GM18507 (cell line): ENCODE data around the gene PLEKHG7.
"Not testable (repeated sequence)": the region's sequence is repeated elsewhere in the genome, so short reads cannot be mapped to it uniquely, and the experiment has no call there.

Experiments used
- DNase-seq: peaks from one replicate; pipeline ENCODE4 v3.0.0; 2011; ENCODE audit warnings: low read depth; ENCODE audit not compliant: insufficient read length; ENCODE audit errors: extremely low spot score
- FAIRE-seq: peaks from 2 replicates; lab custom pipeline; 2011; peaks lifted over from hg19 to GRCh38; lab: Jason Lieb, UNC

The PLEKHG7 gene

DNA sequence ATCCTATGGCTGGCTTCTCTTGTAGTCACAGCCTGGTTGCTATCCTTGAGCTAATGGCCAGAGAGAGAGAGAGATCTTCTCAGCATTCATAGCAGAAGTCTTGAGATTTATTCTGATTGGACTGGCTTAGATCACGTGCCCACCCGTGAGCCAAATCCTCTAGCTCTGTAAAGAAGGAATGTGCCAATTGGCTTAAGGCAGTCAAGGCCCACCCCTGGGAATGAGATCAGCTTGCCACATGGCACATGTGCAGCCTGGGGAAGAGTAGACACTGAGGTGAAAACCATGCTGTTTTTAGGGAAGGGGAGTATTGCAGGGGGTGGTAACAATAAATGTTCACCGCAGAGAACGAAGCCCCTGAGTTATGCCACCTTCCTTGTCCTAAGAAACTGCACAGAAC is 36.3 kb downstream of the PLEKHG7 start:
- FAIRE-seq (no peak), DNase-seq (no peak)

DNA sequence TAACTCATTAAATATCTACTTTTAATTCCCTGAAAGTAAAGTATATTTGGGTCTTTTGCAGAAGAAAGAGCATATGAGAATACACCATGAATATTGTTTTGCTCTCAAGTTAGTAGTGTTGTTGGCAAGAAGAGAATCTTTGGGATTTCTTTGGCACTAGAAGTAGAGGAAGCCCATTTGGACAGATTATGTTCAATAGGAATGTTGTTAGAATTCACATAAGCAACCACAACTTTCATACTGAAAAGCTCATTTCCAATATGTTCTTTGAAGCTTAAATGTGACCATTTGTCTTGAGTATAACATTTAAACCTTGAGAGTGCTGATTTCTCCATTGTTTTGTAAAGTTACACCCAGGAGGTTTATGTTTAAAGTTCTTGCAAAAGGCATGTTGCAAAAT is 37.6 kb downstream of the PLEKHG7 start:
- FAIRE-seq (no peak), DNase-seq (no peak)

DNA sequence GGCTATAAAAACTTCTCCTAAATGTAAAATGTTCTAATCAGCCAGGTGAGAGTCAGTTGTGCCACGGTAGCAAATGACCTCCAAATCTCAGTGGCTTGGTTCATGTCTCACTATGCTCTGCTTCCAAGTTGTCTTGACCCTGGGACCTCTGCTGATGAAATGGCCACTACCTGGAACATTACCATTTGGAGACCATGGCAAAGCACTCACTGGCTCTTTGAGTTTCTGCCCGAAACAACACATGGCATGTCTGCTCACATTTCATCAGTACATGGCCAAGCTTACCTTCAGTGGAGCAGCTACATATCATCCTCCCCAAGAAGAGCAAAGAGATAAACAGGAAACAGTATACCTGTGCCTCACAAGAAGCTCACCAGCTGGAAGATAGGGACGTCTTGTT is 40.2 kb downstream of the PLEKHG7 start:
- DNase-seq (no peak), FAIRE-seq (no peak)

DNA sequence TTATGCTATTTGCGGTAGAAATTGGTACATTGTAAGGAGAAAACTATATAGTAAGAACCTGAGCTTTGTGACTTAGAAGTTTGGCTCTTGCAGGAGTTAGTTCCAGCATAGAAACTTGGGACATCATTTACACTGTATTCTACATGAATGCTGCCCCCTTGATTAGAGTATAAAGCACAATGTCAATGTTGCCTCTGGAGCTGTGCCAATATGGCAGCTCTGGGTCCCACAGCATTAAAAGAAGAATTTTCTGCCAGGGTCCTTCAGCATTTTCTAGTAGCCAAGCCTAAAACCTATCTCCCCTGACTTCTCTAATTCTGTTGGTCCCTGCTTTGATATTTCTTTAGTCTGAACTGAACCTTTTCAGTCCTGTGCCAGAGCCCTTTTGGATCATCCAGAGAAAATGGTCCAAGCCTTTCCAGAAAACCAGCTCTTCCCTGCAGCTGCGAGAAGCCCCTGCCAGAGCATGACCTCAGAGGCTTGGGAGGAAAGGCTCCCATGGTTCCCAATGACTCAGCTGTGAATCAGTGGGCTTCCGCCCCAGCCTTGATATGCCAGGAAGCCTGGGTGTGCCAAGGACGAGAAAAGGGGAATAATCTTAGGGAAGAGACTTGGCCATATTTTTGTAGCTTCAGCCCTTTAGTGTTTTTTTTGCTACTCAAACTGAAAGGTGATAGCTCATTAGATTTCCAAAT is 43.2 kb downstream of the PLEKHG7 start:
- no peak for FAIRE-seq
- no peak for DNase-seq

DNA sequence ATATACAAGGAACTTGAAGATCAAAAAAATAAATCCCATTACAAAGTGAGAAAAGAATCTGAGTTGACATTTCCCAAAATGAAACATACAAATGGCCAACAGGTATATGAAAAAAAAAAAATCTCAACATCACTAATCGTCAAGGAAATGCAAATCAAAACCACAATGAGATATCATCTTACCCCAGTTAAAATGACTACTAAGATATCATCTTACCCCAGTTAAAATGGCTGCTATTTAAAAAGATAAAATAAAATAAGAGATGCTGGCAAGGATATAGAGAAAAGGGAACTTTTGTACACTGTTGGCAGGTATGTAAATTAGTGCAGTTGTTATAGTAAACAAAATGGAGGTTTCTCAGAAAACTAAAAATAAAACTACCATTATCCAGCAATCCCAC is 44.4 kb downstream of the PLEKHG7 start:
- DNase-seq: no peak

DNA sequence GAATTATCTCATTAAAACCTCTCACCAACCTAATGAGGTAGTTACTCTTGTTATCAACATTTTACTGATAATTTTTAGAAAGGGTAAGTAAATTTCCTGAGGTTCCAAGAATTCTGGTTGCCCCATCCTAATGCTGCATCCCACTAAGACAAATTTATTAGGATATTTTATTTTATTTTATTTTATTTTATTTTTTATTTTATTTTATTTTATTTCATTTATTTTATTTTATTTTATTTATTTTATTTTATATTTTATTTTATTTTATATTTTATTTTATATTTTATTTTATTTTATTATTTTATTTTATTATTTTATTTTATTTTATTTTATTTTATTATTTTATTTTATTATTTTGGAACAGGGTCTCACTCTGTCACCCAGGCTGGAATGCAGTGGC is 46.9 kb downstream of the PLEKHG7 start:
- DNase-seq, FAIRE-seq: not testable (repeated sequence)

More for the DNA sequence above, 44.4 kb downstream of the PLEKHG7 start:
- FAIRE-seq: no peak

DNA sequence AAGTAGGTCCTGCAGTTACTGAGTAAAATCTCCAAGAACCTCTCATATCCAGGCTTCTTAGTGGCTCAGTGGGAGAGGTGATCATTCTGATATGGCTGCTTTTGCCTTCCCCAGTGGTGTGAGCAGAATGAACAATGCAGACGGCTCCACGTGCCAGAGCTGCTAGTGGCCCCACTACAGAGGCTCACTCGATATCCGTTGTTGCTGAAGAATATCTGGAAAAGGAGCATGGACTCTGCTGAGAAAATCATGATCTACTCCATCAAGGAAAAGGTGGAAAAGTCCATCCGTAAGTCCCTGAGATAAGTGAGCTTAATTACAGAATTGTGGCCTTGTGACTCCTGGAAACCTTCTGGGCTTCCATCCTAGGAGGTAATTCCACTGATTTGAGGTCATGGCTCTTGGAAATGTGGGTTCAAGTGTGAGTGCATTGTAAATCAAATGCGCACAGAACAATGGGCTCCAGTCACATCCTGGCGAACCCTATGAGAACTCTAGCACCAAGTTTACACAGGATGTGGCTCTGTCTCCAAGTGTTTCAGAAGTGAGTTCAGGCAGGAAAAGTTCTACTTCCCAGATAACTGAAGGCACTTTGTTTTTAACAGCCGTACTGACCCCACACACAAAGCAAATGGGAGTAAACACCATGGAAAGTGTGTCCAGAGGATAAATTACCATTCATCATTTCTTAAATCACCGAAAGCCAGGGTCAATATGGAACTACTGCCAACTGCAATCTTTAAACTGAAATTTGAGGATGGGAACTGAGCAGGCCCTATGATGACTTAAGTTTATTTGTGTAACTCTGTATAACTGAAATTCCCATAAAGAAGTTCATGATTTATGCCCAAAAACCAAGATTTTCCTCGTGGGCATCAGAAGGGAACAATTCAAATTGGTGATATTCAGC is 51.4 kb downstream of the PLEKHG7 start:
- no peak for FAIRE-seq

DNA sequence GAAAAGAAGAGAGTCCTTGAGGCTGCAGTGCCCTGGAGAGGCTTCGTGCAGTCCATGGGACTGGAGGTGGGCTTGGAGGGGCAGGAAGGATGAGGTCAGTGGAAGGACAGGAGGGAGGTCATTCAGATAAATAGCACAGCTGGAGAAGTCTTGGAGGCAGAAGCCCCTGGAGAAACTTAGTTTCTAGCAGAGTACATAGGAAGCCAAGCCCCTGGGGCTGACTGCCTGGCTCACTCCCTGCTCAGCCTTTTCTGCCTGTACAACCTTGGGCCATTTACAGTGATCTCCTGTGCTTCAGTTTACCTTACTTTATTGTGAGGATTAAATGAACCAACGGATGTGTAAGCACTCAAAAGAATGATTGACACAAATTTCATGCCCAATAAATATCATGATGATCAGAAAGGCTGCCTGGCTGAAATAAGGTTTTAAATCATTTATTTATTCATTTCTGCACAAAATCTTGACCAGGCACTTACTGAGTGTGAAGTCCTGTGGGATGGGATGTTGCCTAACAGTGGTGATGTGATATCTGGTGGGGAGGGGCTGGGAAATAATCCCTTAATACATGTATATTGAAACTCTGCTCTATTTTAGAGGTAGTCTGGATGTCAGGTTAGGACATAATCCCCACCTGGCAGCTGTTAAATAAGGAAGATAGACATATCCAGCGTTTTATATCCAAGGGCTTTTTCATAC is 54.3 kb downstream of the PLEKHG7 start:
- FAIRE-seq: no peak
- no peak for DNase-seq

More for the DNA sequence above, 51.4 kb downstream of the PLEKHG7 start:
- no peak for DNase-seq

DNA sequence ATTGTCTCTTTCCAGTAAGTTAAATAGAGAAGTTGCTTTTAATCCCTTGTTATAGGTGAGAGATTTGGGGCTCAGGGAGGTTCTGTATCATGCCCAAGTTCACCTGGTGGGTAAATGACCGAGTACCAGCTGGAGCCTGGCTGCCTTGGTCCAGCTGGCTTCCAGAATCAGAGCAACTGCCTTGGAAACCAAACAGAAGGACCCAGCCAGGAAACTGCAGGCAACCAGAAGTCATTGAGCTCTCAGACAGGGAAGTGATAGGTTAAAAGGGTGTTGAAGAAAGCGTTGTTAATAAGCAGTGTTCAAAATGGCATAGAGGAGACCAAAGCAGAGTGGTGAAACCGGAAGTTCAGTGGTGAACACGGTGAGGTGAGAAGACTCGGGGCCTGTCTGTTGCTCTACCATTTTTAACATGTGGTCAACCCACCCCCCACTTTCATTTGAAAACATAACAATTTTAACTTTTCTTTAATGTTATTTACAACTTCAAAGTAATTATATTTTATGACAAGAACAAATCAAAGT is 54.9 kb downstream of the PLEKHG7 start:
- peak; percentile 57 for FAIRE-seq
- no peak for DNase-seq

DNA sequence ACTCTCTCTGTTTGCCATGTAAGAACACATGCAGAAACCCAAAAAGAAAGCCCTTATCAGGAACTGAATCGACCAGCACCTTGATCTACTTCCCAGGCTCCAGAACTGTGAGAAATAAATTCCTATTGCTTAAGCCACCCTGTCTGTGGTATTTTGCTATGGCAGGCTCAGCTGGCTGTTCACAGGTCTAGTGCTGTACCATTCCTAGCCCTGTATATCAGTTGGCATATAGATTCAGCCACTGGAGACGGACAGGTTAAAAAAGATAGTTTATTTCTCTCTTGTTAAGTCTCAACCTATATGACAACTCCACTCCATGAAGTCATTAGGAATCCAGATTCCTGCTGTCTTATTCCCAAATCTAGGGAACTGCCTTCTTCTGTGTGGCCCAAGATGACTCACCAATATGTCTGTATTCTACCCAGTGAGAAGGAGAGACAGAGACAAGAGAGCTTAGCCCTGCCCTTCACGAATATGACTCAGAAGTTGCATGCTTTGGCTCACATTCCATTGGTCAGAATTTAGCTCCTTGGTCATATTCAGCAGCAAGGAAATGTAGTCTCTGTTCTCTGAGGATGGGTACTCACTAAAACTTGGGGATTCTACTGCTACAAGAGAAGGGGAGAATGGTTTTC is 57.0 kb downstream of the PLEKHG7 start:
- no peak for FAIRE-seq
- no peak for DNase-seq

DNA sequence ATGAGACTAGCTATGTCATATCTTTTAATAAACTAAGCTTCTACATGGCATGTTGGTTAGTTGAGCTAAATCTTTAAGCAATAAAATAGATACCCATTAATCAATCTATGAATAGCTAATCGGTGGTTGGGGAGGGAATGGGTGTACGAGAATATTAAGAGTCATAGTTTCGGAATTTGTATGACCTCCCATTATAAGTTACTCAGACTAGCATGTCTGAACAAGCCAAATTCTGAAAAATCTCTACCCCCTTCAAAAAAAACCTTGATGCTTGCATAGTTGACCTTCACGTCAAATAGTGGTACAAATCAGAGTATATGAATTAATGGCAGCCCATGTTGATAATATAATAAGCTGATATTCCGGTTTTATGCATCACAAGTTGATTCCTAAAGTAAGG is 60.0 kb downstream of the PLEKHG7 start:
- FAIRE-seq (no peak), DNase-seq (no peak)

DNA sequence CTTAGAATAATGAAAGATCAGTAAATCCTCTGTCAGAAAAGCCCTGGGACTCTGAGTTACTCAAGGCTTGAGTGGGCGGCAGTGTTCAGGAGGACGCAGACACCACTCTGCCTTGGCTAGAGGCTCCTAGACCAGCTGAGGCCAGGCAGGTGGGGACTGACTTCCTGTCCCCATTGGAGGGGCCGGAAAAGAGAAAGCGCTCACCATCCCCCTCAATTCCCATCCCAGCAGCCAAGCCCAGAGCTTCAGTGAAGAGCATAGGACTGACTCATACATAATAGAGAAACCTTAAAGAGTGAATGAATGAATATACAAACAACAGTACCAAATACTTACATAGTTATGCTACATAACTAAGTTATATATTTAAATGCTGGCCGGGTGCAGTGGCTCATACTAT is 62.0 kb downstream of the PLEKHG7 start:
- DNase-seq (no peak), FAIRE-seq (no peak)

DNA sequence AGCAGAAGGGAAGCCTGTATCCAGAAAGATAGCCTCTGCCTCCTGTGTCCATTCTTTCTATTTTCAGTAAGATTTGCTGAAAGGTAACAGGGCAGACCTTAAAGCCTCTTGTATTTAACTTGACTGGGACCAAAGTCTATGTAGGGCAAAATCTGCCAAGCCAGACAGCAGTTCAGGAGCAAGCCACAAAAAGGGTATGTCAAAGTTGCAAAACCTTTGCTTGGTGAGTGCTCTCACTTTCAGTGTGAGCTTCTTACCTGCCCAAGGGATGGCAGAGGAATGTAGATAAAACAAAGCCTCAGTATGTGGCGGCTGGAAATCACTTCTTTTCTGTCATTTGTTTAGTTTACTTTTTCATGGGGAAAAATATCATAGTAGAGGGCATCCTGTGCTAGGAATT is 63.1 kb downstream of the PLEKHG7 start:
- FAIRE-seq: no peak

DNA sequence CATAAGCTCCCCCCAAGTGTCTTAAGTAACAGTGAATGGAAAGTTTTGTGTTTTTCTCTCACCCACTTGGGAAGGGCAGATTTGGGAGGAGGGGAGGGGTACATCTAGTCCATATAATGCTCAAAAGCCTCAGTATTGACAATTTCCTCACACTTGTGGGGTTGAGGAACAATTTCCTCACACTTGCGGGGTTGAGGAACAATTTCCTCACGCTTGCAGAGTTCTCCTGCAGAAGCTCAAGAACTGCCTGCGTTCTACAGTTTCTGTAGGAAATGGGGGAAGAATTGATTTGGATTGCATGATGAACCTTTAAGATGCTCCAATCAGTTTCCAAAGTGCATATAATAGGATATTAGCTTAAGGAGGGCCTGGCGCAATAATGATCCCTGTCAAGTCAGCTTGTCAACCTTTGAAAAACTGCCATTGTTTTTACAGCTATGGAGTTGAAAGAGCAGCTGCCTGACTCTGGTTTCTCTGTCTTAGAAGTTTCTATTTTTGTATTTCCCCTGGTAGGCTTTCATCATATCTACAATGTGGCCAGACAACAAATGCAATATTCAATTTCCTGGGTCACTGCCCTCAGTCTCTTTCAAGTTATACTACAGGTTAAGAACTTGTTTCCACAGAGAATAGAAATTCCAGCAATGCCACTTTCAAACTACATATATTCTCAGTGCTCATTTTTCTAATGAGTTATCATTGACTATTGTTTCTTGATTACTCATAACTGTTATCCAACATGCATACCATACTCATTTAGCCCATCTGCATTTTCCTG is 66.5 kb downstream of the PLEKHG7 start:
- peak; percentile 80 for FAIRE-seq
- DNase-seq: no peak

More for the DNA sequence above, 63.1 kb downstream of the PLEKHG7 start:
- no peak for DNase-seq

DNA sequence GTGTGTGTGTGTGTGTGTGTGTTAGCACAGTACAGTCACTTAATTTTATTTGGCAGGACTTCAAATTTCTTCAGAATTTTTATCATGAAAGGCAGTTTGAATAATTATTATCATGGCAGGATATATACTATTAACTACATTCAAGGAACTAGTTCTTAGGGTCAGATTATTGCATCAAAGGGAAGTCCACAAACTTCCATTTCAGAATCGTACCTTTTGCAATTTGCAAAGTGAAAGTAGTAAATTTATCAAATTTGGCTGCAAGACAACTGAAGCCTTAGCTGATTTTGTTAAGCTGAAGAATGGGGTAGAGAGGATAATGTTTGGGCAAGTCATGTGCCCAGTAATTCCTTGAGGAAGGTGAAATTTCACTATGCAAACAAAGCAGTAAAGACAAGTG is 68.2 kb downstream of the PLEKHG7 start:
- FAIRE-seq: no peak
- no peak for DNase-seq

DNA sequence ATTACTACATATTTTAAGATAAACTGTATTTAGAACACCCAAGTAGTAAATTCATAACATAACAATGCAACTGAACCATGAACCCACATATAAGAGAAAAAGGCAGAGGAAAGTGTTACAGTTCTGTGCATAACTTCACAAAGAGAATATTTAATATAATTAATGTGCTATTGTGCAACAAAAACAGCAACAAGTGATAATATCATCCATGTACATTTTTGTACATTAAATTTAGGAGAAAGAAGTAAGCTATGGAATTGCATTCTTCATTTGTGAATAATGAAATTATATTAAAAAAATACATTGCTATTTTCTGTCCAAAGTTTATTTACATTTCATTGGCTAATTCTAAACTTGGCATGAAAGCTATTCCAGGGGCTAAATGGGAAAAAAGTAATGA is 72.6 kb downstream of the PLEKHG7 start:
- DNase-seq: no peak
- FAIRE-seq: no peak

DNA sequence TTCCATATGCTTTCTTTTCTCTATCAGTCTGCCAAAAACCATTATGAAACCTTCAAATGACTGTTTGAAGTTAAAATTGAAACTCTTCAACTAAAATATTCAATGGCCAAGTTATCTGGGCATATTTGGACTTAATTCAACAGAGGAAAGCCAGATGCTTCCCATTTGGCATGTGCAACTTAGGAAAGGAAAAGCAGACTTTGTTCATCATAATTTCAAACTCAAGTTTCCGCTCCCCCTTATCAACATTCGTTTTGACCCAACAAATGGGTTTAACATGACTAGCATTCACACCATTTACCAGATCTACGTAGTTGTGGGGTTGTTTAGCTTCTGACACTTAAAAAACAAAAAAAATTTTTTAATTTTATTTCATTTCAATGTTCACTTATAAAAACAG is 75.7 kb downstream of the PLEKHG7 start:
- no peak for DNase-seq
- FAIRE-seq: no peak

DNA sequence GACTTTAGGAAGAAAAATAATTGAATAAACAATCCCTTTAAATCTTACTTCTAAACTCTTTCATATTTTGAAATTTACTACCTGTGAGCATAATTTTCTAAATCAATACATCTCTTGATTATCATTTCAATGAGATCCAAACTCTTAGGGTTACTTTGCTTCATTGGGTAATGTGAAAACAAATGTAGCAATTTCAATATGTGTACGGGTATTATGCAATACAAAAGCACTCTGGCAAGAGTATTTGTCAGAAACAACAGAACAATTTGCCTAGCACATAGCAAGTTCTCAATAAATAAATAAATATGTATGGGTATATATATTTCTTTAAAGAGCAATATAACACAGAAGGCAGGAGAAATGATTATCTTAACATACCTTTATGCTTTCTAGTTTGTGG is 77.1 kb downstream of the PLEKHG7 start:
- FAIRE-seq (no peak), DNase-seq (no peak)

DNA sequence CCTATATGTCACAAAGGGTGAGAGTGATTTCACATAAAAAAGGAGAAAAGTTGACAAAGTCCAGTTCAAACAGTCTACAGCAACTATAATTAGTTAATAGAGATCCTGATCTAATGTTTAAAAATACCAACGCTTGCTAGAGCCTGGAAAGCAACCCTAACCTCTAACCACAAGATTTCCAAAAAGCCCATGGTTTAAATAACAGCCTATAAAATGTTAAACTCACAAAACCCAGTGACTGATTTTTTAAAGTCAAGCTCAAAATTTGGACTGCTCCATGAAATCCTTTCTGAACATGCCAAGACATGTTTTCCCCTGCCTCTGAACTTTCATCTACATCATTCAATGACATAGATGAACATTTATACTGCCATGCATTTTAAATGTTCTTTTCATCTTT is 81.6 kb downstream of the PLEKHG7 start:
- FAIRE-seq: no peak
- no peak for DNase-seq
